Endodermal cell (in vitro differentiated cells): ENCODE measurements around the gene AQP10. TPM values are rescaled to one million over a fixed set of nuclear protein-coding genes. Genes with fewer than 3 reads are reported as not detected.

Experiments used
- DNase-seq: peaks from one replicate; pipeline ENCODE4 v3.0.0-alpha.2; 2017
- H3K27ac ChIP-seq: 2 replicates; pipeline ENCODE4 v1.5.1; 2013; ENCODE audit warnings: mild to moderate bottlenecking, low read depth, low read length, moderate library complexity
- H3K27me3 ChIP-seq: 2 replicates; pipeline ENCODE4 v1.6.1; 2013; ENCODE audit warnings: mild to moderate bottlenecking, low read length, moderate library complexity; ENCODE audit not compliant: insufficient read depth, control insufficient read depth, poor library complexity, severe bottlenecking
- H3K36me3 ChIP-seq: 2 replicates; pipeline ENCODE4 v1.7.0; 2013; ENCODE audit warnings: mild to moderate bottlenecking, low read length, moderate library complexity; ENCODE audit not compliant: control insufficient read depth, insufficient read depth
- H3K4me1 ChIP-seq: one replicate; pipeline ENCODE4 v1.7.0; 2013; ENCODE audit warnings: low read length; ENCODE audit not compliant: control insufficient read depth, insufficient read depth
- H3K4me3 ChIP-seq: 2 replicates; pipeline ENCODE4 v1.5.1; 2013; ENCODE audit warnings: mild to moderate bottlenecking, low read length, moderate library complexity
- H3K9ac ChIP-seq: 2 replicates; pipeline ENCODE4 v1.6.1; 2013; ENCODE audit warnings: mild to moderate bottlenecking, low read length, moderate library complexity; ENCODE audit not compliant: poor library complexity, severe bottlenecking; ENCODE audit errors: extremely low read depth
- H3K9me3 ChIP-seq: 2 replicates; pipeline ENCODE4 v1.6.1; 2013; ENCODE audit warnings: mild to moderate bottlenecking, low read length, moderate library complexity; ENCODE audit not compliant: control insufficient read depth
- H3K27ac Mint-ChIP-seq: 2 replicates; pipeline ENCODE4 v1.8.0; 2020; ENCODE audit warnings: mixed read lengths
- H3K27me3 Mint-ChIP-seq: 2 replicates; pipeline ENCODE4 v1.8.0; 2021; ENCODE audit warnings: mild to moderate bottlenecking, mixed read lengths; ENCODE audit not compliant: insufficient read depth
- H3K36me3 Mint-ChIP-seq: 2 replicates; pipeline ENCODE4 v1.8.0; 2020; ENCODE audit warnings: low read depth, mixed read lengths
- H3K4me1 Mint-ChIP-seq: 2 replicates; pipeline ENCODE4 v1.8.0; 2020; ENCODE audit warnings: mixed read lengths
- H3K4me3 Mint-ChIP-seq: 2 replicates; pipeline ENCODE4 v1.8.0; 2020; ENCODE audit warnings: mild to moderate bottlenecking, moderate library complexity, mixed read lengths
- H3K9me3 Mint-ChIP-seq: 2 replicates; pipeline ENCODE4 v1.8.0; 2020; ENCODE audit warnings: mild to moderate bottlenecking, mixed read lengths
- WGBS, 2 experiments: methylation state at CpG; one replicate each; pipeline versions ENCODE4 v1.1.5 to v1.1.7; 2013; ENCODE audit warnings: missing lambda C conversion rate in 2 of 2, mixed read lengths in 1 of 2; ENCODE audit not compliant: insufficient coverage in 1 of 2, insufficient read length in 1 of 2; 5-methylcytosine and 5-hydroxymethylcytosine counted together
- total RNA-seq, 2 donors: library from RNA; stranded (reverse); fragmentation: NEBNext Ultra II Directional in 1 of 2; extraction: Animal tissue kit (Norgen Biotek cat#: 25700) in 1 of 2; gene quantifications; 2 replicates in 1 of 2; 3 replicates in 1 of 2; pipeline ENCODE4 v1.2.1, GENCODE V29; 2021
- TF ChIP-seq, protein P1 (sequence below): fragments of 200-600 bp; sonication (generic); conservative IDR thresholded peaks from 2 replicates; pipeline ENCODE4 v1.5.0; 2021; ENCODE audit warnings: antibody characterized with exemption, mild to moderate bottlenecking

AQP10 gene
- total RNA-seq, 2 donors from 2014 or later: not detected

DNA sequence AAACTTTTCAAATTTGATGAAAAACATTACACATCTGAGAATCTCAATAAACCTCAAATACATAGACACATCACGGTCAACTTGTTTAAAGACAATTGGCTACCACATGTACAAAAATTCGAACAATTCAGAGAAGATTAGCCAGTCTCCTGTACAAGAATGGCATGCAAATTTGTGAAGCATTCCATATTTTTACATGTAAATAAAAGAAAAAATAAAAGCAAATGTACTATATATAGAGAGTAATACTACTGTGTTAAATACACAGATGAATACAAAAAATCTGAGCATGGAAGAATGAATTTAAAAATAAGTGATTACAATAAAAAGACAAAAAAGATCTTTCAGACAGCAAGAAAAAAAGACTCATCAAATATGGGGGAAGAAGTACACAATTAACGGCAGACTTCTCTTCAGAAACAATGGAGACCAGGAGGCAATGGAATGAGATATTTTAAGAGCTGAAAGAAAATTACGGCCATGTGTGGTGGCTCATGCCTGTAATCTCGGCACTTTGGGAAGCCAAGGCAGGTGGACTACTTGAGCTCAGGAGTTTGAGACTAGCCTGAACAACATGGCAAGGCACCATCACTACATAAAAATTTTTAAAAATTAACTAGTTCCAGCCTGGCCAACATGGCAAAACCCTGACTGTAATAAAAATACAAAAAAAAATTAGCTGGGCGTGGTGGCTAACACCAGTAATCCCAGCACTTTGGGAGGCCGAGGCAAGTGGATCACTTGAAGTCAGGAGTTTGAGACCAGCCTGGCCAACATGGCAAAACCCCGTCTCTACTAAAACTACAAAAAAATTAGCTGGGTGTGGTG is 25.3 kb upstream of the AQP10 start:
- TF ChIP-seq, protein P1, sequence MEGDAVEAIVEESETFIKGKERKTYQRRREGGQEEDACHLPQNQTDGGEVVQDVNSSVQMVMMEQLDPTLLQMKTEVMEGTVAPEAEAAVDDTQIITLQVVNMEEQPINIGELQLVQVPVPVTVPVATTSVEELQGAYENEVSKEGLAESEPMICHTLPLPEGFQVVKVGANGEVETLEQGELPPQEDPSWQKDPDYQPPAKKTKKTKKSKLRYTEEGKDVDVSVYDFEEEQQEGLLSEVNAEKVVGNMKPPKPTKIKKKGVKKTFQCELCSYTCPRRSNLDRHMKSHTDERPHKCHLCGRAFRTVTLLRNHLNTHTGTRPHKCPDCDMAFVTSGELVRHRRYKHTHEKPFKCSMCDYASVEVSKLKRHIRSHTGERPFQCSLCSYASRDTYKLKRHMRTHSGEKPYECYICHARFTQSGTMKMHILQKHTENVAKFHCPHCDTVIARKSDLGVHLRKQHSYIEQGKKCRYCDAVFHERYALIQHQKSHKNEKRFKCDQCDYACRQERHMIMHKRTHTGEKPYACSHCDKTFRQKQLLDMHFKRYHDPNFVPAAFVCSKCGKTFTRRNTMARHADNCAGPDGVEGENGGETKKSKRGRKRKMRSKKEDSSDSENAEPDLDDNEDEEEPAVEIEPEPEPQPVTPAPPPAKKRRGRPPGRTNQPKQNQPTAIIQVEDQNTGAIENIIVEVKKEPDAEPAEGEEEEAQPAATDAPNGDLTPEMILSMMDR: no peak
- Mint-ChIP-seq H3K36me3 (peaks cover 3% of the 10 kb centered on the region), H3K27me3 (no peaks in the 10 kb centered on the region), H3K9me3 (peaks cover 33% of the 10 kb centered on the region), H3K4me3 (no peak overlapping the region), H3K27ac (no peak overlapping the region), H3K4me1 (peaks cover 1% of the 10 kb centered on the region)
- H3K4me1 ChIP-seq: peaks cover 5% of the 10 kb centered on the region
- no peak overlapping the region for H3K4me3 ChIP-seq
- H3K36me3 ChIP-seq: no peaks in the 10 kb centered on the region
- no peaks in the 10 kb centered on the region for H3K27me3 ChIP-seq
- H3K9ac ChIP-seq: no peak overlapping the region
- H3K27ac ChIP-seq: no peak overlapping the region
- H3K9me3 ChIP-seq: peaks cover 15% of the 10 kb centered on the region
- DNase-seq: no peak
- 75 to 82% methylated on average over 7 to 8 of the region's 8 CpGs for WGBS, 2 experiments

DNA sequence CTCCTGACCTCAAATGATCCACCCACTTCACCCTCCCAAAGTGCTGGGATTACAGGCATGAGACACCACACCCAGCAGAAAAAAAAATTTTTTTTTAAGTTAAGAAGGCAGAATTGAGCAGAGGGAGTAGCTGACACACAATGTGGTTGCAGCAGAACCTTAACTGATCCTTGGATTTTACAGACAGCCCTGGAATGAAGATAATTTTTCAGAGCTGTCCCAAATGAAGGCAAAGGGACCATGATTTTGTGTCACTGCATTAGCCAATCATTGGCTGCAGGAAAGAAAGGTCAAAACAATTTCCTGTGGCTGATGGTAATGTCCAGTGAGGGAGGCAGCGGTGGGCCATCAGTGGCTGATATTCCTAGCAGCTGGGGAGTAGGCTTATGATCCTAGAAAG is 19.3 kb upstream of the AQP10 start:
- Mint-ChIP-seq H3K9me3 (peaks cover 5% of the 10 kb centered on the region), H3K4me3 (no peak overlapping the region), H3K27me3 (peaks cover 8% of the 10 kb centered on the region), H3K27ac (no peak overlapping the region), H3K4me1 (no peaks in the 10 kb centered on the region), H3K36me3 (no peaks in the 10 kb centered on the region)
- Histone ChIP-seq H3K4me3 (no peak overlapping the region), H3K9me3 (no peaks in the 10 kb centered on the region), H3K27ac (no peak overlapping the region), H3K36me3 (no peaks in the 10 kb centered on the region), H3K9ac (no peak overlapping the region), H3K4me1 (no peaks in the 10 kb centered on the region), H3K27me3 (no peaks in the 10 kb centered on the region)
- DNase-seq: no peak
- WGBS, 2 experiments: 100% methylated on average over 1 of the region's 1 CpG
- TF ChIP-seq, protein P1: no peak

DNA sequence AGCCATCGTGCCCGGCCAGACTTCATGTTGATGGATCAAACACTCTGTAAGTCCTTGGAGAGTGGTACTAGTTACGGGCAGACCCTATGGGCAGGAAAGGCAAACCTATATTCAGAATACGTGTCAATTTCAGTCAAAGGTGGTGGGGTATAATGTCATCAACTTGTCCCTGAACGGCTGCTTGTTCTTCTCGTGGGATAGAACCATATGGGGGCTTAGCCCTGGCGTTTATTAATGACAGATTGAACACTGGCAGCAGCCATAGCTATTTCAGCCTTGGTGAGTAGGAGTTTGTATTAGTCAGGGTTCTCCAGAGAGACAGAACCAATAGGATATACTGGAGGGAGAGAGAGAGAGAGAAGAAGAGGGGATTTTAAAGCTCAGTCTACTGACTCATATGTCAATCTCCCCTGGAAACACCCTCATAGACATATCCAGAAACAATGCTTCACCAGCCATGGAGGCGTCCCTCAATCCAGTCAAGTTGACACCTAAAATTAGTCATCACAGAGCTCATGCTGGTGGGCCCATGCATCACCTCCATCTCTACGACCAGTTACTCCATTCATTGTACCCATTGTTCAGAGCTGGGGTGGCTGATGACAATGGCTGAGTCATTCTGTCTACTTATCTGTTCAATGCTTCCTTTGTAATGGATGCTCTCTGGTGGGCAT is 16.1 kb upstream of the AQP10 start:
- no peak overlapping the region for H3K4me3 ChIP-seq
- Mint-ChIP-seq H3K27me3 (peaks cover 11% of the 10 kb centered on the region), H3K27ac (no peak overlapping the region), H3K9me3 (peaks cover 3% of the 10 kb centered on the region), H3K36me3 (no peaks in the 10 kb centered on the region), H3K4me1 (no peaks in the 10 kb centered on the region), H3K4me3 (no peak overlapping the region)
- H3K27ac ChIP-seq: no peak overlapping the region
- no peaks in the 10 kb centered on the region for H3K36me3 ChIP-seq
- H3K4me1 ChIP-seq: no peaks in the 10 kb centered on the region
- no peaks in the 10 kb centered on the region for H3K9me3 ChIP-seq
- no peak for DNase-seq
- no peak overlapping the region for H3K9ac ChIP-seq
- WGBS, 2 experiments: 87 to 91% methylated on average over 8 to 9 of the region's 9 CpGs
- H3K27me3 ChIP-seq: no peaks in the 10 kb centered on the region
- TF ChIP-seq, protein P1: no peak
